NCI-H2171 treated with DMSO at 0.1 percent for 48 hours (cell line): ENCODE measurements around the gene C20orf144.
A peak's percentile ranks its signal among the peaks of the same experiment; 100 is the strongest.

ENCODE experiments used
- DNase-seq: peaks from one replicate; lab custom pipeline; 2025; lab: John Stamatoyannopoulos, UW

C20orf144 gene

GRCh38 chr20:33650111-33650752, 11.9 kb upstream of the C20orf144 start:
- peak; percentile 56 for DNase-seq

- DNase-seq, result peak; percentile 97
These were observed 11.2 kb upstream of the C20orf144 start for GRCh38 chr20:33650753-33651561.

GRCh38 chr20:33651562-33652048, 10.5 kb upstream of the C20orf144 start:
- DNase-seq, result no peak

DNA sequence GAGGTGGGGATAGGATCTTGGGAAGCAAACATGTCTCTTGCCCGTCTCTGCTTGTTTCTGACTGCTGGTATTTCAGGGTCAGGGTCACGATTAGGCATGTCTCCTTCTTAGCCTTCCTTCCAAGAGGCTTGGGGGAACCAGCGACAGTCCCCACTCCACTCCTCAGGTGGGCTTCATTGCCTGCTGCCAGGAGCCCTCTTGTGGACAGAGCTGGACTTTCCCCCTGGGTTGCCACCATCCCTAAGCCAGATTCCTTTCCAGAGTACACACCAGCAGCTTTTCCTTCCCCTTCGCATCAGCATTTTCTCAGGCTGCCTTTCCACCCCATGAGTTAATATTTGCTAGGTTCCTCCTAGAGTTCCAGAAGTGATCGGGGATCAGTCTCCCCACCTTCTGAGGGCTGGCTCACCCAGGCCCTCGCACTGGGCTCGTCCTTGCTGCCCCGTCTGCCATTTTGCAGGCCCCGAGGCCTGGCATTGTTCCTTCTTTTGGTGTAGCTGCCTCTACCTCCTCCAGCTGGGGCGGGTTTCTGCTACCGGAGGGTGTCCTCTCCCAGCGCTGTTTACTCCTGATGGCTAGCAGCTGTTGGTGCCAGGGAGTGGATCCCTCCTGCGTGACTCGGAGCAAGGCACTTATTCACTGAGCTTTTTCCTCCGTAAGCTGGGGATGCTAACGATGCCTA, 8.8 kb upstream of the C20orf144 start:
- peak; percentile 88 for DNase-seq

DNA sequence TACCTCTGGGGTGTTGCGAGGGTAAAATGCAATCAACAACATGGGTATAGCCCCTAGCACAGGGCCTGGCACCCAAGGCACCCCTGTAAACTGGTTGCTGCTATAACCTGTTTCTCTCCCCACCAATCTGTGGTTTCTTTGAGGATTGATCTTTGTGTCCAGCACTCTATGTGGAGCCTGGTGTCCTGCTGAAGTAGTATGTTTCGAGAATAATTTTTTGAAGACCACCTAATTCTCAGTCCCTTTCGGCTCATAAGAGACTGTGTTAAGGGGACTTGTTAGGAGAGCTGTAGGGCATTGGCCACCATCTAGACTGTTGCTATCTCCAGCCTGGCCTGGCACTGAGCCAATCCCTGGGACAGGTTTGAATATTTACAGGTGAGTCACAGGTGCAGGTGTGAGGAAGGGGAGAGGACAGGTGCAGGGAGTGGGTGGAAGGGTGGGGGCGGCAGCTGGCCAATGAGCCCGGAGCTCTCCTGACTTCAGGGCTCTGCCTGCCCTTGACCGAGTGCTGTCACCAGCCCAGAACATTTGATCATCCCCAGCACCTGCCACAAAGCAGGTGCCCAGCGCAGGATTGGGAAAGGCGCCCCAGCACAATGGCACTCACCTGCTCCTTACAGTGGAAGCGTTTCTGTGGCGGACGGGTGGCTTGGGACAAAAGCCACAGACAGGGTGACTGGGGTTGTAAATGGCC, 8.1 kb upstream of the C20orf144 start:
- peak; percentile 85 for DNase-seq

DNA sequence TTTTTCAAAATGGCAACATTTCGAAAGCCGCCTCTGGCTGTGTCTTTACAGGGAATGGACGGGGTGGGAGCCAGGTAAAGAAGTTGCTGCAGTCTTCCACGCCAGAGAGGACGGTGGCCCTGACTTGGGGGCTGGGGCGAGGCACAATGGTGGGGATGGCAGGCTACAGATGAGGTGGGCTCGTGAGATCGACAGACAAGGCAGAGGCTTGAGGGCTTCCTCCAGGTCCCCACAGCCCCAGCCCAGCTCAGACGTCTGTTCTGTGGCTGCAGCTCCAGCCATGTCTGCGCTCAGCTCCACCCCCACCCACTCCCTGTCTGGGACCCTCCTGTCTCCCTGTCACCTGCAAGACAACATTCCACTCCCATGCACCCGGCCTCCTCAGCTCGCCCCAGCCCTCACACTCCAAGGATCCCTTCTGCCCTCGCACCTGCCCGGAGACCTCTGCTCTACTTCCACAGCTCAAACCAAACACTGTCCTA, 7.4 kb upstream of the C20orf144 start:
- DNase-seq, result no peak

DNA sequence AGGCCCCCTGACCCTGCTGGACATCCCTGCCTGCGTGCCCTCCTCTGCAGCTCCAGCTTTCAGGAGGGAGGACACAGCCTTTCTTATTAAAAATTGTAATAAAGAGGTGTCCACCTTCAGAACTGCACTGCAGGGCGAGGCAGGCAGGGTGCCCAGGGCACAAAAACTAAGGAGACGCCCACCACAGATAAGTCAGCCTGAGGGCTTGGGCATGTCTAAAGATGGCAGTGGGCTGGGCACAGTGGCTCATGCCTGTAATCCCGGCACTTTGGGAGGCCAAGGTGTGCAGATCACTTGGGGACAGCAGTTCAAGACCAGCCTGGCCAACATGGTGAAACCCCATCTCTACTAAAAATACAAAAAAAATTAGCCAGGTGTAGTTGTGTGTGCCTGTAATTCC, 7.0 kb upstream of the C20orf144 start:
- DNase-seq, result no peak

GRCh38 chr20:33656010-33656782, 5.9 kb upstream of the C20orf144 start:
- DNase-seq, result no peak

- DNase-seq, result no peak
These were observed 5.1 kb upstream of the C20orf144 start for GRCh38 chr20:33656783-33657703.

DNA sequence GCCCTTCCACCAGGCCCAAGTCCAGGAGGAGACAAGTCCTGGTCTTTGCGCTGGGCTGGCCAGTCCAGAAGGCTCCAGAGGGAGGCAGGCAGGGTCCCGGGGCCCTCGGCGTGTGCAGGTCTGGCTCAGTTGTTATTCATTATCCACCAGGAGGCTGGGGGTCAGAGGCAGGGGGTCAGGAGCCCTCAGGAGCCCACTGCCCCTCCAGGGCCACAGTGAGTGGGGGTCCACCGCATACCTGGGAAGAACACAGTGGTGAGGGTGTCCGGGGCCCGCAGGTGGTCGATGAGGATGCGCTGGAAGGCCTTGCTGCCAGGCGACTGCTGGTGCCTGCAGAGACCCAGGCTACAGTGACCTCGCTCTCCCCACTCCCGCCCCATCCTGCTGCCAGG, 4.4 kb upstream of the C20orf144 start:
- DNase-seq, result no peak

GRCh38 chr20:33658510-33658909, 3.6 kb upstream of the C20orf144 start:
- no peak for DNase-seq

DNA sequence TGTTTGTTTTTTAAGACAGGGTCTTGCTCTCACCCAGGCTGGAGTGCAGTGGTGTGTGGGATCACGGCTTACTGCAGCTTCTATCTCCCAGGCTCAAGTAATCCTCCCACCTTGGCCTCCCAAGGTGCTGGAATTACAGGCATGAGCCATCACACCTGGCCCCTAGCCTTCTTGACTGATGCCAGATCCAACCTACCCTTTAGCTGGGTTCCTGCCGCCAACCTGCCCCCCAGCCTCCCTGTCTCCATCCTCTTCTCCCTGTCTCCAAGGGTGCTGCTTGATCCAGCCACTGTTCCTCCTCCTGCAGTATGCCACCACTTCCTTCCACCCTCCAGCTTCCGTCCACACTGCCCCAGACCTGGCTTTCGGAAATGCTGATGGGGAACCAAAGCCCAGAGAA, 3.2 kb upstream of the C20orf144 start:
- no peak for DNase-seq

DNA sequence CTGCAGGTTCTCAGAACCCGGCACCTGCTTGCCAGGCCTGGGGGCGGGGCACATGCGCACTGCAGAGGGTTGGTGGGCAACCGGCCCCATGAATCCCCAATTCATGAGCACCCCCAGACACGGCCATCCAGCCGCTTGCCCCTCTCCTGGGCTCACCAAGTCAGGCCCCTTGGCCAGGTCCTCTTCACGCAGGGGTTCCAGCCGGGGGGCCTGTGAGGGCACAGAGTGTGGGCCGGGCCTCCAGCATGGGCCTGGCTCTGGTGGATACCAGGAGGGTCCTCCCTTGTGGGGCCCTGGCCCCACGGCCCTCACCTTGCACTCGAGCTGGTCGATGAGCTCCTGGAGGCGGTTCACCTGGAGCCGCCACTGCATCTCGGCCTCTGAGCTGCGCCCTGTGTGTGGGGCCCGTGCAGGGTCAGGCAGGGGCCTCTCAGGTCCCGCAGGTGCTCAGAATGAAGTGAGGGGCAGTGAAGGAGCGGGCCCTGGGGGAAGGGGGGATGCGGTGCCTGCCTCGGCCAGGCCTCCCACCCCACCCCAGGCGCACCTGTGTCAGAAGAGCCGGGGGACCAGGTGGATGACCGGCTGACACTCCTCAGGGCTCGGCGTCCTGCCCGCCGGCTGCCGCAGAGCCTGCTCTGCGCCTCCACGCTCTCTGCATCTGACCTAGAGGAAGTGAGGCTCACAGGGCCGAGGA, 2.6 kb upstream of the C20orf144 start:
- DNase-seq, result no peak

DNA sequence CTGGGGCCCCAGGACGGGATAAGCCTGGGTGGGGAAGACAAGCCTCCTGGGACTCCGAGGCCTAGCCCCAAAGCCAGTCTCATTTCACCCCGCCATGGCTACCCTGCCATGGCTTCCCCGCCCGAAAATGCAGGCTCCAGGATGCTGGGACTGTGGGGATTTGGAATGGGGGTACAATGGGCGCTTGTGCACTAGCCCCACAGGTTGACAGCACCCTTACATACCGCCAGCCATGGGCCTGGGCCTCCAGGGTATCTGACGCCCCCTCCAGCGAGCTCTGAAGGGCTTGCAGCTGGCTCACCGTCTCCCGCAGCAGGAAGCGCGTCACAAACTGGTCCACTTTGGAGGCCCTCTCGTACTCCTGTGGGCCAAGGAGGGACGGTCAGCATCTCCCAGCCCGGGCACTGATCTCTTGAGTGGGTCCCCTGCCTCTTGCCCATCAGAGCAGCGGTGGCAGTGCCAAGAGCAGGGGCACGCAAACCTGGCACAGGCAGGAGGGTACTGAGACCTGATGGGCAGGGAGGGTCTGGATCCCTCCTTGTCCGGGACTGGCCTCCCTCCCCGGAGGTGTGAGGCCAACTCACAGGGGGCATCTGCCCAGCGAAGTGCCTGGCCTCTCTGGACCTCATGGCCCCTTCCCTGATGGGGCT, 2.0 kb upstream of the C20orf144 start:
- DNase-seq, result no peak

DNA sequence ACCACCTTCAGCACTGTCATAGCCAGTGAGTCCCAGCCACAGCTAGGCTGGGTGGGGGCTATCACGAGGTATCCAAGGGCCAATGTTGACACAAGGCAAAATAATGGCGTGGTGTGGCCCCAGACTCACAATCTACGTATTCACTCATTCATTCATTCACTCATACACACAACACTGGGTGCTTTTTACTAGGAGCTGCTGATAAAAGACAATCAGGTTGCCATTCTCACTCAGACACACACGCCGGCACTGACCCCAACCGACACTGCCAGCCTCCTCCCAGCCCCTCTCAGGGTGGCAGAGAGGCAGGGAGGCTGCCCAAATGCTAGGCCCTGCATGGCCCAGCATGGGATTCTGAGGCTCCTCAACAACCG, 1.5 kb upstream of the C20orf144 start:
- DNase-seq, result no peak

GRCh38 chr20:33663161-33664084, 1.3 kb downstream of the C20orf144 start:
- DNase-seq, result peak; percentile 86

DNA sequence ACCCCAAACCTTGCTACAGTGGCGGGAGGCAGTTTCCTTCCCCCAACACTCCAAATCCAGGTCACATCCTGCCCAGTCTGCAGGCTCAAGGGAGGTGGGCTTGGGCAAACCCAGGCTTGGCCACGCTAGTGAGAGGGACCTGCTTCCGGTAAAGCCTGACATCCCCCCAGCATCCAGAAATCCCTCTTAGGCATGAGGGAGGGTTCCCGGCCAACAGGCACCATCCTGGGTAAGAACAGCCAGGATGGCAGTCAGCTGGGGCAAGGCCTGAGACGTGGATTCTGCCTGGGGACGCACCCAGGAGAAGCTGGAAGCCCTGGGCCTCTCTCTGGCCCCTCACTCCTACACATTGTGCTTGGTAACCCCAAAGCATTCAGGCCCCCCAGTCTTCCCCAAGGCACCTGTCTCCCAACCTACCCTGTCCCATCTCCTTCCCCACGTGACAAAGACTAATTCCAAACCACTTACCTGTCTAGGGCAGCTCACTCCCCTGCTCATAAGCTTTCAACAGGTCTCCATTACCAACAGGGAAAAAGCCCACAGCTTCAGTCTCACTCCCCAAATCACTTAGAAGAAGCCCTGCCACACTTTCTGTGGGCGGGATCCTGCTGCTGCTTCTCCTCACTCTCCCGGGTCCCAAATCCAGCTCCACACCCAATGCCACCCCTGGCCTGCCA, 2.1 kb downstream of the C20orf144 start:
- no peak for DNase-seq

- DNase-seq, result no peak
These were observed 2.6 kb downstream of the C20orf144 start for GRCh38 chr20:33664762-33665144.
